HAP-1 (cell line): Measurements from ENCODE around the gene KRT12.

Experiments used
- DNase-seq, 2 experiments: peaks; one replicate each; pipeline ENCODE4 v3.0.0-alpha.2; 2016 to 2020; ENCODE audit warnings: low spot score in 2 of 2
- H3K27me3 ChIP-seq: fragments of 250-450 bp; sonication (Bioruptor Pico); 2 replicates; pipeline ENCODE4 v1.5.1; 2020; ENCODE audit warnings: low read depth, mild to moderate bottlenecking, moderate library complexity
- H3K36me3 ChIP-seq: fragments of 250-450 bp; sonication (Bioruptor Pico); replicated peaks from 2 replicates; pipeline ENCODE4 v1.5.1; 2020; ENCODE audit warnings: mild to moderate bottlenecking
- H3K4me1 ChIP-seq: fragments of 250-450 bp; sonication (Bioruptor Pico); 2 replicates; pipeline ENCODE4 v1.5.1; 2020; ENCODE audit warnings: mild to moderate bottlenecking
- H3K4me3 ChIP-seq: fragments of 250-450 bp; sonication (Bioruptor Pico); 2 replicates; pipeline ENCODE4 v1.5.1; 2020; ENCODE audit warnings: mild to moderate bottlenecking, moderate library complexity
- H3K9me3 ChIP-seq: fragments of 250-450 bp; sonication (Bioruptor Pico); 2 replicates; pipeline ENCODE4 v1.5.1; 2020; ENCODE audit warnings: mild to moderate bottlenecking, moderate library complexity
- in situ Hi-C: fragments of 300-500 bp; cut with MboI; formaldehyde crosslinking; loops from 3 replicates; pipeline ENCODE4 v1.14.3; 2020; ENCODE audit warnings: low sequenced_read_pairs, inconsistent platforms, mixed read lengths

Gene KRT12

GRCh38 chr17:40866838-40867237 is at the start of gene KRT12:
KRT12 (minus strand) TSS chr17:40867223; CDS start chr17:40867186, 37 bp downstream.
- H3K4me1 ChIP-seq: no peaks in the 10 kb centered on the region
- in situ Hi-C loops: no loop called here
- peaks cover 17% of the 10 kb centered on the region for H3K27me3 ChIP-seq
- no peaks in the 10 kb centered on the region for H3K36me3 ChIP-seq
- H3K9me3 ChIP-seq: no peaks in the 10 kb centered on the region
- DNase-seq: no peak
- H3K4me3 ChIP-seq: no peak within 1 kb of the TSS

DNA sequence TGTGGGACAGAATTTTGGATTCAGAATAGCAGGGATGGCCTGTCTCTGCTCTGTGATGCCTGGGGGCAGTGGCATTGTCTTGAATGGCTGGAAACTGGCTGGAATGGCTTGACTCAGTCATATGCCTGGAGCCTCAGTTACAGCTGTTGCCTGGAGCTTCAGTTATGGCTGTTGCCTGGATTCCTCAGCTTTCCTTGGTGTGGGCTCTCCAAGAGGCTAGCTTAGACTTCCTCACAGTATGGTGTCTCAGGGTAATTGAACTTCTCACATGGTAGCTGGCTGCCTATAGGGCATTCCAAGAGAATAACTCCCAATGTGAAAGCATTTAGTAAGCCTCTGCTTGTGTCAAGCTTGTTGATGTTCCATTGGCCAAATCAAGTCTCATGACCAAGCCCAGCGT is 49.3 kb upstream of the KRT12 start:
- Histone ChIP-seq H3K4me3 (no peak overlapping the region), H3K27me3 (no peaks in the 10 kb centered on the region), H3K36me3 (no peaks in the 10 kb centered on the region), H3K9me3 (no peaks in the 10 kb centered on the region), H3K4me1 (no peaks in the 10 kb centered on the region)
- in situ Hi-C loops: loop anchor here (25.0 kb wide), 2 partner anchors 421 to 746 kb away; no protein-coding TSS in a partner anchor
- DNase-seq: no peak

- Histone ChIP-seq H3K36me3 (no peaks in the 10 kb centered on the region), H3K27me3 (no peaks in the 10 kb centered on the region), H3K9me3 (no peaks in the 10 kb centered on the region), H3K4me1 (no peaks in the 10 kb centered on the region), H3K4me3 (no peak overlapping the region)
- in situ Hi-C loops: loop anchor here (25.0 kb wide), 2 partner anchors 422 to 747 kb away; no protein-coding TSS in a partner anchor
- DNase-seq: no peak
Observed at GRCh38 chr17:40915721-40916256, 48.8 kb upstream of the KRT12 start.

DNA sequence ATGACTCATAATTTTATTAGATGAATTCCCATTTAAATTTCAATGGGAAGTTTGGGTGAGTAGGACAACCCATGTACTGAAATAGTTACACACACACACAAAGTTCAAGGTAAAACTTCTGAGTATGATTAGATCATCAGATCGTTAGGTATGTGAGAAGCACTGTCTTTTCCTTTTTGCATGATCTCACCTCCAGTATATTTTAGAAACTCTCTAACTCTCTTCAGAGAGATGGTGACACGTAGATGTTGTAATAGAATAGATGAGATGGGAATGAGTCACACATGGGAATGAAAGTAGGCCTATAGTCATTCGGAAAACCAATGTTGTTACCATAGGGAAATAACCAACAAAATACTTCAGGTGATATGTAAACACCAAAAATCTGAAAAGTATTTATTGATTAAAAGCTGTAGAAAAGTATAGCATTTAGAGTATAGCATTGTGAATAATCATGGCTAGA is 48.2 kb upstream of the KRT12 start:
- Histone ChIP-seq H3K4me3 (no peak overlapping the region), H3K4me1 (no peaks in the 10 kb centered on the region), H3K27me3 (no peaks in the 10 kb centered on the region)

GRCh38 chr17:40914075-40914855 is 47.2 kb upstream of the KRT12 start:
- H3K4me3 ChIP-seq: no peak overlapping the region
- no peaks in the 10 kb centered on the region for H3K27me3 ChIP-seq
- H3K9me3 ChIP-seq: no peaks in the 10 kb centered on the region
- in situ Hi-C loops: loop anchor here (25.0 kb wide), 2 partner anchors 423 to 748 kb away; no protein-coding TSS in a partner anchor
- no peaks in the 10 kb centered on the region for H3K4me1 ChIP-seq
- no peak for DNase-seq
- H3K36me3 ChIP-seq: no peaks in the 10 kb centered on the region

More for the DNA sequence above, 48.2 kb upstream of the KRT12 start:
- no peaks in the 10 kb centered on the region for H3K36me3 ChIP-seq
- no peaks in the 10 kb centered on the region for H3K9me3 ChIP-seq
- in situ Hi-C loops: loop anchor here (25.0 kb wide), 2 partner anchors 422 to 747 kb away; no protein-coding TSS in a partner anchor
- DNase-seq: no peak

- no peak for DNase-seq
- in situ Hi-C loops: loop anchor here (25.0 kb wide), 2 partner anchors 425 to 750 kb away; no protein-coding TSS in a partner anchor
- H3K4me1 ChIP-seq: no peaks in the 10 kb centered on the region
Observed at GRCh38 chr17:40912486-40913210, 45.6 kb upstream of the KRT12 start.

GRCh38 chr17:40910441-40910841 is 43.4 kb upstream of the KRT12 start:
- no peak for DNase-seq
- H3K27me3 ChIP-seq: peaks cover 12% of the 10 kb centered on the region
- no peaks in the 10 kb centered on the region for H3K9me3 ChIP-seq
- no peaks in the 10 kb centered on the region for H3K4me1 ChIP-seq
- in situ Hi-C loops: loop anchor here (25.0 kb wide), 2 partner anchors 427 to 752 kb away; no protein-coding TSS in a partner anchor
- no peak overlapping the region for H3K4me3 ChIP-seq
- no peaks in the 10 kb centered on the region for H3K36me3 ChIP-seq

More at GRCh38 chr17:40912486-40913210, 45.6 kb upstream of the KRT12 start:
- no peaks in the 10 kb centered on the region for H3K36me3 ChIP-seq
- no peak overlapping the region for H3K4me3 ChIP-seq
- H3K27me3 ChIP-seq: peaks cover 4% of the 10 kb centered on the region
- H3K9me3 ChIP-seq: no peaks in the 10 kb centered on the region

DNA sequence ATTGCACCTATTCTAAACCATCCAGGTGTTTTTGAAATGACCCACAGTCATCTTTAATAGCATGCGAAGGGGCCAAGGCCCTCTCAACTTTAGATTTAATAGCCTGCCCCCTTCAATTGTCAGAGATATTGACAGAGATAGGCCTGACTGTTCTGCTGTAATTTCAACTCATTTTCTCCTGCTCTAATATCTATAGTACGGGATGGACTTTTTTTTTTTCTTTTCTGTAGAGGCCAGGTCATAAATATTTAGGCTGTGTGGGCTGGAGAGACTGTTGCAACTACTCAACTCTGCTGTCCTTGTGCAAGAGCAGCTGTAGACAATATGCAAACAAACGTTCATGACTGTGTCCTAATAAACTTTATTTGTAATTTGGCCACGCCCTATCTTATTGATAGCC is 42.7 kb upstream of the KRT12 start:
- no peaks in the 10 kb centered on the region for H3K4me1 ChIP-seq
- no peak for DNase-seq
- peaks cover 12% of the 10 kb centered on the region for H3K27me3 ChIP-seq
- no peak overlapping the region for H3K4me3 ChIP-seq
- H3K36me3 ChIP-seq: no peaks in the 10 kb centered on the region
- no peaks in the 10 kb centered on the region for H3K9me3 ChIP-seq
- in situ Hi-C loops: loop anchor here (25.0 kb wide), 2 partner anchors 428 to 753 kb away; no protein-coding TSS in a partner anchor

DNA sequence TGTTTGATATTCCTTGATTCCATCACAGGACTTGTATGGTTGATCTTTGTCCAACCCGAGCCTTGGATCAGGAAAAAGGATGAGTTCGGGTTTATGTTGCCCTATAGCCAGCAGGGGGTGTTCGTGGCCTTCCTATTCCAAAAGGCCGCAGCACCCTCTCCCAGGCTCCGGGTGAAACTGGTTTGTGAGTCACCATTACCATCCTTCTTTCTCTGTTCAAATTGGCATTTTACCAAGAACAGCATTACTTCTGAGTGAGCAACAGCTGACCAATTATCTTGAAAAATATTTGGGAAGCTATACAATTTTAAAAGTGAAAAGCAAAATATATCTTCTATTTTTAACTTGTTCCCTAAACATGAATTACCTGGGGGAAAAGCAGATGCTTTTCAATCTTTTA is 42.3 kb upstream of the KRT12 start:
- Histone ChIP-seq H3K36me3 (no peaks in the 10 kb centered on the region), H3K4me1 (no peaks in the 10 kb centered on the region), H3K27me3 (peaks cover 12% of the 10 kb centered on the region), H3K9me3 (no peaks in the 10 kb centered on the region), H3K4me3 (no peak overlapping the region)
- in situ Hi-C loops: loop anchor here (25.0 kb wide), 2 partner anchors 428 to 753 kb away; no protein-coding TSS in a partner anchor
- DNase-seq: peak; percentile 68 to 80

DNA sequence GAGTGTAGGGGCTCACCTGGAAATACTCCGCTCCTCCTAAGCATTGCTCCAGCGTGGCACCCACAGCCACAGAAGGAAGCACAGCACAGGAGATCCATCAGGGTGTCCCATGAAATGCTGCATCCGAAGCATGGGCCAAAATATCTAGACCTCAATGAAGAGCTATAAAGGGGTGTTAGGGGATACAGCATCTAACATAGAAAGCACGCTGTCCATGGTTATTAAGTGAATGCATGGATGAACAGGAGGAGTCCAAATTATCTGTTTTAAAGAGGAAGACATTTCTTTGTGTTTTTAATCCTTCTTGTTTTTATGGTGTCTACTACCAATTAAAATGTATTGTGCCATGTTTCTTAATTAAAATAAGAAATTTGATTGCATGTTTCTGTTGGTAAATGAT is 39.6 kb upstream of the KRT12 start:
- DNase-seq: no peak
- Histone ChIP-seq H3K36me3 (no peaks in the 10 kb centered on the region), H3K9me3 (no peaks in the 10 kb centered on the region), H3K27me3 (peaks cover 12% of the 10 kb centered on the region), H3K4me1 (peaks cover 10% of the 10 kb centered on the region), H3K4me3 (no peak overlapping the region)
- in situ Hi-C loops: loop anchor here (25.0 kb wide), 2 partner anchors 431 to 756 kb away; no protein-coding TSS in a partner anchor

GRCh38 chr17:40905370-40905769 is 38.3 kb upstream of the KRT12 start:
- no peaks in the 10 kb centered on the region for H3K9me3 ChIP-seq
- peaks cover 10% of the 10 kb centered on the region for H3K4me1 ChIP-seq
- no peak for DNase-seq
- no peak overlapping the region for H3K4me3 ChIP-seq
- H3K27me3 ChIP-seq: peaks cover 12% of the 10 kb centered on the region
- in situ Hi-C loops: loop anchor here (25.0 kb wide), 2 partner anchors 432 to 757 kb away; no protein-coding TSS in a partner anchor
- no peaks in the 10 kb centered on the region for H3K36me3 ChIP-seq

GRCh38 chr17:40903129-40903847 is 36.3 kb upstream of the KRT12 start:
- H3K4me3 ChIP-seq: no peak overlapping the region
- H3K27me3 ChIP-seq: peaks cover 12% of the 10 kb centered on the region
- no peaks in the 10 kb centered on the region for H3K36me3 ChIP-seq
- H3K4me1 ChIP-seq: peaks cover 10% of the 10 kb centered on the region
- DNase-seq: no peak
- in situ Hi-C loops: loop anchor here (25.0 kb wide), 2 partner anchors 434 to 759 kb away; no protein-coding TSS in a partner anchor
- H3K9me3 ChIP-seq: no peaks in the 10 kb centered on the region

DNA sequence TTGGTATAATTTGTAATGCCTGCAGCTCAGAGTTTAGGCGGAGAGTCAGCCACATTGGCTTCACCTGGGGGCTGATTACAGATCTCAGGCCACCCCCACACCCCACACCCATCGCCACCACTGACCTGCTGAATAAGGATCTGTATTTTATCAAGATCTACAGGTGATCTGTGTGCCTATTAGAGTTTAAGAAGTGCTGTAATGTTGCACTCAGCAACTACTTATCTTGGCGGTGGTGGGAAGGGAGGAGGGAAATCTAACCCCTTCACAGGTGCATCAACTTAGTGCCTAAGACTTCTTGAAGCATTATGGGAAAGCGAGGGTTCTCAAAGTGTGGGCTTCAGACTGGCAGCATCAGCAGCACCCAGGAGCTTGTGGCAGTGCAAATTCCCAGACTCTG is 35.5 kb upstream of the KRT12 start:
- in situ Hi-C loops: loop anchor here (25.0 kb wide), 2 partner anchors 435 to 760 kb away; no protein-coding TSS in a partner anchor

More for the DNA sequence above, 35.5 kb upstream of the KRT12 start:
- no peak overlapping the region for H3K4me3 ChIP-seq
- H3K36me3 ChIP-seq: no peaks in the 10 kb centered on the region
- no peak for DNase-seq
- no peaks in the 10 kb centered on the region for H3K9me3 ChIP-seq
- peaks cover 10% of the 10 kb centered on the region for H3K4me1 ChIP-seq
- peaks cover 7% of the 10 kb centered on the region for H3K27me3 ChIP-seq
